Keratinocyte (primary cell): ENCODE measurements around the gene STK35.

ENCODE experiments used
- EZH2 ChIP-seq: IDR thresholded peaks from one replicate; pipeline ENCODE4 v1.6.1; 2012; ENCODE audit warnings: inconsistent platforms, mild to moderate bottlenecking, low read length, moderate library complexity
- TF ChIP-seq, protein P1 (sequence below), 3 experiments: IDR thresholded peaks in 1 of 3; conservative IDR thresholded peaks in 1 of 3; optimal IDR thresholded peaks in 1 of 3; 2 replicates in 2 of 3; 3 replicates in 1 of 3; pipeline versions ENCODE3 to v1.5.1; 2011; ENCODE audit warnings: low read length in 3 of 3, mild to moderate bottlenecking in 3 of 3, moderate library complexity in 2 of 3, control low read depth in 1 of 3, inconsistent platforms in 1 of 3; ENCODE audit not compliant: insufficient read depth in 2 of 3; ENCODE audit errors: extremely low read depth in 1 of 3

DNA sequence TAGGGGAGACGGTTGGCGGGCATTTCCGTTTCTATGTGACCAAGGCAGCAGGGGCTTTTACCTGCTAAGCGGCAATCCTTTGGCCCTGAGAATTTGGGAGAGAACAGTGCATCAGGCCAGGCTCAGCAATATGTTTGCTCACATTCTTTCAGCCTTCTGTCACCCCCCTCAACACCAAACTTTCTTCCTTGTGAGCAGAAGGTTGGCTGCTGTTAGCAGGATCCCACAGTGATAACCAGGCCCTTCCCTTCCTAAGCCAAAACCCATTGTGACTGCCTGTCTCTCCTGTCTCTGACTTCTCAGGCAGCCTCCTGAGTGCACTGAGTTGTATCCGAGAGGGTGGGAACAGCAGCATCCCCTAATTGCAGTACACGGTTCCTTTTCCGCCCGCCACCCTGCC lies 43.7 kb downstream of the STK35 start:
- TF ChIP-seq, protein P1, sequence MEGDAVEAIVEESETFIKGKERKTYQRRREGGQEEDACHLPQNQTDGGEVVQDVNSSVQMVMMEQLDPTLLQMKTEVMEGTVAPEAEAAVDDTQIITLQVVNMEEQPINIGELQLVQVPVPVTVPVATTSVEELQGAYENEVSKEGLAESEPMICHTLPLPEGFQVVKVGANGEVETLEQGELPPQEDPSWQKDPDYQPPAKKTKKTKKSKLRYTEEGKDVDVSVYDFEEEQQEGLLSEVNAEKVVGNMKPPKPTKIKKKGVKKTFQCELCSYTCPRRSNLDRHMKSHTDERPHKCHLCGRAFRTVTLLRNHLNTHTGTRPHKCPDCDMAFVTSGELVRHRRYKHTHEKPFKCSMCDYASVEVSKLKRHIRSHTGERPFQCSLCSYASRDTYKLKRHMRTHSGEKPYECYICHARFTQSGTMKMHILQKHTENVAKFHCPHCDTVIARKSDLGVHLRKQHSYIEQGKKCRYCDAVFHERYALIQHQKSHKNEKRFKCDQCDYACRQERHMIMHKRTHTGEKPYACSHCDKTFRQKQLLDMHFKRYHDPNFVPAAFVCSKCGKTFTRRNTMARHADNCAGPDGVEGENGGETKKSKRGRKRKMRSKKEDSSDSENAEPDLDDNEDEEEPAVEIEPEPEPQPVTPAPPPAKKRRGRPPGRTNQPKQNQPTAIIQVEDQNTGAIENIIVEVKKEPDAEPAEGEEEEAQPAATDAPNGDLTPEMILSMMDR (optimal IDR thresholded peaks at IDR 0.05 in 1 of 3, IDR thresholded peaks at IDR 0.05 in 1 of 3, conservative IDR thresholded peaks at IDR 0.05 in 1 of 3; ENCODE audit: extremely low read depth in 1 of 3, insufficient read depth in 2 of 3, low read length in 3 of 3) = no peak
- no peak for TF ChIP-seq EZH2
